ENCODE data around the gene FABP7.
"Not testable (repeated sequence)": the region's sequence is repeated elsewhere in the genome, so short reads cannot be mapped to it uniquely, and the experiment has no call there.

Gene FABP7

DNA sequence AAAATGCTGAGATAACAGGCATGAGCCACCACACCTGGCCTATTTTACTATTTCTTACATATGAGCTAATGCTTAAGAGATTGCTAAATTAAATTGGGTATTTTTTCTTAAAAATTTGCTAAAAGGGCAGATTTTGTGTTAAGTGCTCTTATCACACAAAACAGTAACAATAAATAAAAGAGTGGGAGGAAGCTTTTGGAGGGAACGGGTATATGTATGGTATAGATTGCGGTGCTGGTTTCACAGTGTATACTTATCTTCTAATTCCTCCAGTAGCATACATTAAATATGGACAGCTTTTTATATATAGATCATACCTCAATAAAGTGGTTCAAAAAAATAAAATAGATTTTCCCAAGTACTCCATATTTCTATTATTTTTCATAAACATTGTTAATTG, 39.4 kb upstream of the FABP7 start:
- TF ChIP-seq, protein P1, sequence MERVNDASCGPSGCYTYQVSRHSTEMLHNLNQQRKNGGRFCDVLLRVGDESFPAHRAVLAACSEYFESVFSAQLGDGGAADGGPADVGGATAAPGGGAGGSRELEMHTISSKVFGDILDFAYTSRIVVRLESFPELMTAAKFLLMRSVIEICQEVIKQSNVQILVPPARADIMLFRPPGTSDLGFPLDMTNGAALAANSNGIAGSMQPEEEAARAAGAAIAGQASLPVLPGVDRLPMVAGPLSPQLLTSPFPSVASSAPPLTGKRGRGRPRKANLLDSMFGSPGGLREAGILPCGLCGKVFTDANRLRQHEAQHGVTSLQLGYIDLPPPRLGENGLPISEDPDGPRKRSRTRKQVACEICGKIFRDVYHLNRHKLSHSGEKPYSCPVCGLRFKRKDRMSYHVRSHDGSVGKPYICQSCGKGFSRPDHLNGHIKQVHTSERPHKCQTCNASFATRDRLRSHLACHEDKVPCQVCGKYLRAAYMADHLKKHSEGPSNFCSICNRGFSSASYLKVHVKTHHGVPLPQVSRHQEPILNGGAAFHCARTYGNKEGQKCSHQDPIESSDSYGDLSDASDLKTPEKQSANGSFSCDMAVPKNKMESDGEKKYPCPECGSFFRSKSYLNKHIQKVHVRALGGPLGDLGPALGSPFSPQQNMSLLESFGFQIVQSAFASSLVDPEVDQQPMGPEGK (CRISPR knock-in tag; IDR thresholded peaks at IDR 0.05; ENCODE audit: borderline replicate concordance): no peak
- TF ChIP-seq CSDC2 (CRISPR knock-in tag; IDR thresholded peaks at IDR 0.05) (no peak), ZFP30 (CRISPR knock-in tag; IDR thresholded peaks at IDR 0.05) (no peak), TCF4 (CRISPR knock-in tag; IDR thresholded peaks at IDR 0.05; ENCODE audit: borderline replicate concordance) (no peak), GLIS3 (CRISPR knock-in tag; IDR thresholded peaks at IDR 0.05) (no peak), OSR1 (CRISPR knock-in tag; IDR thresholded peaks at IDR 0.05) (no peak), RARB (CRISPR knock-in tag; IDR thresholded peaks at IDR 0.05) (no peak), SNAI2 (CRISPR knock-in tag; IDR thresholded peaks at IDR 0.05) (no peak), ZC3H10 (CRISPR knock-in tag; IDR thresholded peaks at IDR 0.05) (no peak), ISL1 (CRISPR knock-in tag; IDR thresholded peaks at IDR 0.05) (no peak), ZFP3 (CRISPR knock-in tag; IDR thresholded peaks at IDR 0.05) (no peak)
- TF ChIP-seq, protein P2, sequence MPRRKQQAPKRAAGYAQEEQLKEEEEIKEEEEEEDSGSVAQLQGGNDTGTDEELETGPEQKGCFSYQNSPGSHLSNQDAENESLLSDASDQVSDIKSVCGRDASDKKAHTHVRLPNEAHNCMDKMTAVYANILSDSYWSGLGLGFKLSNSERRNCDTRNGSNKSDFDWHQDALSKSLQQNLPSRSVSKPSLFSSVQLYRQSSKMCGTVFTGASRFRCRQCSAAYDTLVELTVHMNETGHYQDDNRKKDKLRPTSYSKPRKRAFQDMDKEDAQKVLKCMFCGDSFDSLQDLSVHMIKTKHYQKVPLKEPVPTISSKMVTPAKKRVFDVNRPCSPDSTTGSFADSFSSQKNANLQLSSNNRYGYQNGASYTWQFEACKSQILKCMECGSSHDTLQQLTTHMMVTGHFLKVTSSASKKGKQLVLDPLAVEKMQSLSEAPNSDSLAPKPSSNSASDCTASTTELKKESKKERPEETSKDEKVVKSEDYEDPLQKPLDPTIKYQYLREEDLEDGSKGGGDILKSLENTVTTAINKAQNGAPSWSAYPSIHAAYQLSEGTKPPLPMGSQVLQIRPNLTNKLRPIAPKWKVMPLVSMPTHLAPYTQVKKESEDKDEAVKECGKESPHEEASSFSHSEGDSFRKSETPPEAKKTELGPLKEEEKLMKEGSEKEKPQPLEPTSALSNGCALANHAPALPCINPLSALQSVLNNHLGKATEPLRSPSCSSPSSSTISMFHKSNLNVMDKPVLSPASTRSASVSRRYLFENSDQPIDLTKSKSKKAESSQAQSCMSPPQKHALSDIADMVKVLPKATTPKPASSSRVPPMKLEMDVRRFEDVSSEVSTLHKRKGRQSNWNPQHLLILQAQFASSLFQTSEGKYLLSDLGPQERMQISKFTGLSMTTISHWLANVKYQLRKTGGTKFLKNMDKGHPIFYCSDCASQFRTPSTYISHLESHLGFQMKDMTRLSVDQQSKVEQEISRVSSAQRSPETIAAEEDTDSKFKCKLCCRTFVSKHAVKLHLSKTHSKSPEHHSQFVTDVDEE (CRISPR knock-in tag; IDR thresholded peaks at IDR 0.05): no peak
- no peak for ATAC-seq

DNA sequence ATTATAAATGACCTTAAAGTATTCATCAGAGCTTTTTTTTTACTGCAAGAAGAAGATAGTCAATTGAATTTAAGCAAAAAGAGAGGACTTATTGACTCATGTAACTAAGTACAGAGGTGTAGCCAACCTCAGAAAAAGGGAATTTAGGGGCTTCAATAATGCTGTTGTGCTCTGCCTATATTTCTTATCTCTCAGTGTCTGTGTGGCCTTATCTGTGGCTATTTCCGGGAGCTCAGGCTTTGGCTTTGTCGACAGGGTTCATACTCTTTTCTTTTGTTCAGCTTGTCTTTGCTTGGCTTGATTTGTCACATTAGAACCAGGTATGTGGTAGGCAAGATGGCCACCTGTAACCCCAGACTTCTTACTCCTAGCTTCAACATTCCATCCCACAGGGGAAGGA, 38.6 kb upstream of the FABP7 start:
- no peak for ATAC-seq
- no peak for TF ChIP-seq TCF4 (CRISPR knock-in tag; IDR thresholded peaks at IDR 0.05; ENCODE audit: borderline replicate concordance)
- TF ChIP-seq, protein P3, sequence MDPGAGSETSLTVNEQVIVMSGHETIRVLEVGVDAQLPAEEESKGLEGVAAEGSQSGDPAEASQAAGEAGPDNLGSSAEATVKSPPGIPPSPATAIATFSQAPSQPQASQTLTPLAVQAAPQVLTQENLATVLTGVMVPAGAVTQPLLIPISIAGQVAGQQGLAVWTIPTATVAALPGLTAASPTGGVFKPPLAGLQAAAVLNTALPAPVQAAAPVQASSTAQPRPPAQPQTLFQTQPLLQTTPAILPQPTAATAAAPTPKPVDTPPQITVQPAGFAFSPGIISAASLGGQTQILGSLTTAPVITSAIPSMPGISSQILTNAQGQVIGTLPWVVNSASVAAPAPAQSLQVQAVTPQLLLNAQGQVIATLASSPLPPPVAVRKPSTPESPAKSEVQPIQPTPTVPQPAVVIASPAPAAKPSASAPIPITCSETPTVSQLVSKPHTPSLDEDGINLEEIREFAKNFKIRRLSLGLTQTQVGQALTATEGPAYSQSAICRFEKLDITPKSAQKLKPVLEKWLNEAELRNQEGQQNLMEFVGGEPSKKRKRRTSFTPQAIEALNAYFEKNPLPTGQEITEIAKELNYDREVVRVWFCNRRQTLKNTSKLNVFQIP (CRISPR knock-in tag; IDR thresholded peaks at IDR 0.05; ENCODE audit: borderline replicate concordance, low read depth): no peak
- no peak for TF ChIP-seq RARB (CRISPR knock-in tag; IDR thresholded peaks at IDR 0.05)
- TF ChIP-seq, protein P2 (CRISPR knock-in tag; IDR thresholded peaks at IDR 0.05): no peak
- TF ChIP-seq ARNTL (CRISPR knock-in tag; IDR thresholded peaks at IDR 0.05; ENCODE audit: borderline replicate concordance, low read depth): no peak
- TF ChIP-seq ZNF565 (CRISPR knock-in tag; conservative IDR thresholded peaks at IDR 0.05; ENCODE audit: low read depth): no peak
- no peak for TF ChIP-seq PPARA (CRISPR knock-in tag; IDR thresholded peaks at IDR 0.05; ENCODE audit: borderline replicate concordance)
- no peak for TF ChIP-seq ESRRG (CRISPR knock-in tag; IDR thresholded peaks at IDR 0.05)
- no peak for TF ChIP-seq CSDC2 (CRISPR knock-in tag; IDR thresholded peaks at IDR 0.05)
- TF ChIP-seq GLIS3 (CRISPR knock-in tag; IDR thresholded peaks at IDR 0.05): no peak
- TF ChIP-seq ZFP30 (CRISPR knock-in tag; IDR thresholded peaks at IDR 0.05): no peak

DNA sequence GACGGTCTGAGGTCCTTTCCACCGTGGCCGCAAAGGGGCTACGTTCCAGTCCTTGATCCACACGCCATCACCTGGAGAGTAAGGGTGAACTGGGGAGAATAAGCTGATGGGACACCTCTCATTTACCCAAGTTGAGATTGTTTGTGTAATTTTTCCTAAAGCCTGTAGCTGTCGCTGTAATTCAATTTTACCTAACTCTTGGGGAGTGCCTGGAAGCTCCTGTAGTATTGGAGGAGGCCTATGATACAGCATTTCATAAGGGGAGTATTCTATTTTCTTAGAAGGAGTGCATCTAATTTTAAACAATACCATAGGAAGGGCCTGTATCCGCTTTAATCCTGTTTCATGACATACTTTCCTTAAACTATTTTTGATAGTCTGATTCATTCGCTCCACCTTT, 35.3 kb upstream of the FABP7 start:
- not testable (repeated sequence) for ATAC-seq

DNA sequence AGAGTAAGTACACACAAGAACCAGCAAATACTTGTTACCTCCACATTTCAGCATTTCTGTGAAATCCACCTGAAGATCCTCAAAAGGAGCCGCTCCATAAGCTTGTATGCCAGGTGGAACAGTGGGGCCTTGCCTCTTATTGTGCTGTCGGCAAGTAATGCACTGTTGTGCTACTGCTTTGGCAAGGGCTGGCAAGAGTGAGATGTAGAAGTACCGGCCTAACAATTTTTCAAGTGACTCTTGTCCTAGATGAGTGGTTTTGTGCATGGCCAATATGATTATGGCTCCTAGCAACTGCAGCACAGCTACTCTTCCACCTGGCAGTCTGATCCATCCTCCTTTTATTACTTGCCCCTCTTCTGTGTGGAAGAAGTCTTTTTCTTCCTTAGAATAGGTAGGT, 34.7 kb upstream of the FABP7 start:
- not testable (repeated sequence) for ATAC-seq

DNA sequence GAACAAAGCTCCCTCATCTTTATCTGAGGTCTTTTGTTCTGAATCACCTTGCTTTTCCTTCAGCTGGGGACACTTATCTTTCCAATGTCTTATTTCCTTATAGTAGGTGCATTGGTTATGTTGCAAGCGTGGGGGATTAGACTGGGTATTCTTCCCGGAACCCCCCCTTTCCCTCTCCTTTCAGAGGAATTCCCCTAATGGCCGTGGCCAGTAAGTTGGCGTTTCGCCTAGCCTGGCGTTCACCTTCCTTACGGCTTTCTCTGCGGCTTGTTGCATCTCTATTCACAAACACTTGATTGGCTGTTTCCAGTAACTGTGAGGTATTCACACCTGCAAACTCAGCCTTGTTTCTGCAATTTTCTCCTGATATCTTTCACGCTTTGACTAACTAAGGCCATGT, 32.8 kb upstream of the FABP7 start:
- no peak for ATAC-seq
- TF ChIP-seq, protein P3 (CRISPR knock-in tag; IDR thresholded peaks at IDR 0.05; ENCODE audit: borderline replicate concordance, low read depth): no peak
- TF ChIP-seq, protein P4, sequence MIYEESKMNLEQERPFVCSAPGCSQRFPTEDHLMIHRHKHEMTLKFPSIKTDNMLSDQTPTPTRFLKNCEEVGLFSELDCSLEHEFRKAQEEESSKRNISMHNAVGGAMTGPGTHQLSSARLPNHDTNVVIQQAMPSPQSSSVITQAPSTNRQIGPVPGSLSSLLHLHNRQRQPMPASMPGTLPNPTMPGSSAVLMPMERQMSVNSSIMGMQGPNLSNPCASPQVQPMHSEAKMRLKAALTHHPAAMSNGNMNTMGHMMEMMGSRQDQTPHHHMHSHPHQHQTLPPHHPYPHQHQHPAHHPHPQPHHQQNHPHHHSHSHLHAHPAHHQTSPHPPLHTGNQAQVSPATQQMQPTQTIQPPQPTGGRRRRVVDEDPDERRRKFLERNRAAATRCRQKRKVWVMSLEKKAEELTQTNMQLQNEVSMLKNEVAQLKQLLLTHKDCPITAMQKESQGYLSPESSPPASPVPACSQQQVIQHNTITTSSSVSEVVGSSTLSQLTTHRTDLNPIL (CRISPR knock-in tag; IDR thresholded peaks at IDR 0.05; ENCODE audit: low read depth): no peak
